A172 (cell line): ENCODE measurements around the gene CCDC179. TPM values are rescaled to one million over a fixed set of nuclear protein-coding genes. Genes with fewer than 3 reads are reported as not detected.

Experiments used
- DNase-seq: peaks from one replicate; pipeline ENCODE4 v3.0.0-alpha.2; 2015; ENCODE audit warnings: low spot score
- total RNA-seq: library from RNA; depleted of rRNA; stranded (reverse); fragments of >200 nt; shearing (Covaris generic); gene quantifications from 2 replicates; pipeline ENCODE4 v1.2.3, GENCODE V29; 2014; rRNA removed

CCDC179 gene
- not detected in 2 replicates for total RNA-seq

DNA sequence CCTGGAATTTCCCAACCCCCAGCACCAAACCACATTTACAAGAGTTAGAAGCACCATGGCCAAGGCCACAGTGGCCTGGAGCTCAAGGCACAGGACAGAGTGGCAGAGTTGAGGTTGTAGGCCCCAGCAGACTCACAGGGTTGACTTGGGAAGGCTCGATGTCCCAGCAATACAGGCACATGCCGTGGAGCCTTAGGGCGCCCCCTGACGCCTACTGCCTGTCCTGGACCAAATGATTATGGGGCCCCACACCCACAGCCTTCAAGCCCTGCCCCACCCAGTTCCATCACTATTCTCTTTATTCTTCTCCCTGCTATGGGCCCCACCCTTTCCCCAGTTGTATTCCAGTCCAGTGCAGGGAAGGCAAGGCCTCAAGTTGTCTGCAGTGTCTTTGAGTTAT, at the start of gene CCDC179:
Gene CCDC179 (minus strand): TSS at position 234 of the 400 bp plus-strand sequence. CDS start 53 bp downstream, at position 181.
- no peak for DNase-seq

DNA sequence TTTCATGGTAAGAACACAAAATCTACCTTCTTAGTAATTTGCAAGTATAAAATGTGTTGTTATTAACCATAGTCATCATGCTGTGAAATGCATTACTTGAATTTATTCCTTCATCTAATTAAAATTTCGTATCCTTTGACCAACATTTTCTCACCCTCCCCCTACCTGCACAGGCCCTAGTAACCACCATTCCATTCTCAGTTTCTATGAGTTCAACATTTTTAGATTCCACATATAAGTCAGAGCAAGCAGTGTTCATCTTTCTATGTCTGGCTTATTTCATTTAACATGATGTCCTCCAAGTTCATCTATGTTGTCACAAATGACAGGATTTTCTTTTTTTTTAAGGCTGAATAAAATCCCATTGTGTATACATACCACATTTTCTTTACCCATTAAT, 43.5 kb upstream of the CCDC179 start:
- DNase-seq: no peak

- DNase-seq: no peak
These were observed 41.3 kb upstream of the CCDC179 start for GRCh38 chr11:22901603-22902002.

DNA sequence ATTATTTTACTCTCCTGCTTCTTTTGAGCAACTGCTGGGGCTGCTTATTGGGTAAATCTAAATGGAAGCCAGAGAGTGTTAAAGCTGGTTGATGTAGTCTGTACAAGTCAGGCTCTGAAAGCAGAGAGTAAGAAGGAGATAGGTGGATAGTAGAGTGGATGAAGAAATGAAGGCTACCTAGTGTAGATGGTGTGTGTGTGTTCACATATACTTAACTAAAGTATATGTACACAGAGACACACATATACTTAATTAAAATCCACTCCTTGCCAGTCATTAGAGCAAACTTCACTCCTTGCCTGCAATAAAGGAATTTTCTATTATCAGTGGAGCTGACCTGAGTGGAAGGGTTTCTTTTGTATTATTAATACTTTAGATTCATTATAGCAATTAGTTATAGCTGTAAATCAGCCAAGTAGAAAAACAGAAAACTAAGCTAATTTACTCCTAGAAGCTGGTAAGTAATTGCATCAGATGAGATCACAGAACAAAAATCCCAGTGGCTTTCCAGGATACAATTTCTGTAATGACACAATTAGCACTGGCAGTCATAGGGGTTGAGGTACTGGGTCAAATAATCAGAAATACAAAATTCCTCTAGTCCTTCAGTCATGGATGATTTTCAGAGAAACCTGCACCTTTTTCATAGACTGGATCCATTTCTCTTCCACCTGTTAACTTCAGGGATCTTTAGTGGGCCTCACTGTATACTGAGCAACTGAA, 40.7 kb upstream of the CCDC179 start:
- DNase-seq: no peak

GRCh38 chr11:22898036-22898435, 37.8 kb upstream of the CCDC179 start:
- DNase-seq: no peak

- no peak for DNase-seq
These were observed 30.0 kb upstream of the CCDC179 start for GRCh38 chr11:22890227-22890626.

- DNase-seq: no peak
These were observed 23.9 kb upstream of the CCDC179 start for GRCh38 chr11:22884217-22884616.

DNA sequence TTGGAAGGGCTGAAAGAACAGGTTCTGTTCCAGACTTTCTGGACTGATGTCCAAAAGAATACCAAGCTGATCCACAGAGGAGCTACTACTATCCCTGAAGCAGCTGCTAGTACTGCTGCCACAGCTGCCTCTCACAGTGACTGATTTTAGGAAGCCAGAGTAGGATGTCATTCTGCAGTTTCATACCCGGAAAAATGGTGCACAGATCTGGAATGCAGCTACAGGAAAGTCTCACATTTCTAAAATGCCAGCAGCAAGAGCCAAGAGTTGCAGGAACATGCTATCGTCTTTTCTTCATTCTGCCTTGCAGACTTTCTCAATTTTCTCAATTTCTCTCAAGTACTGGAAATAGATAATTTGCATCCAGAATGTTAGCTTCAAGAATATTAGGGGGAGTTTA, 19.4 kb upstream of the CCDC179 start:
- DNase-seq: no peak

DNA sequence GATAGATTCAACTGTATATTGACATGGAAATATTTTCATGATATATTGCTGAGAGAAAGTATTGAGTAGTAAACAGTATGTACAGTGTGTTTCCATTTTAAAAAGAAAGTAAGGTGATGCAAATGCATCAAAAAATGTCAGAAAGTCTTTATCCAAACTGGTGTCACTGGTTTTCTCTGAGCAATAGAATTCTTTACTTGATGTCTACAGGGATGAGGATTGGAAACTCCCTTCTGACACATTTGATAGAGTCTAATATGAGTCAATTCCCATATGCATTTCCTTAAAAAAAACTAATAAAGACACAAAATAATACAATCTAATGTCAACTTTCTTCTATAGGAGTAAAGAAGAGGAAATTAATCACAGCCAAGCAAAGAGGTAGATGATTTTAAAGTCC, 18.3 kb upstream of the CCDC179 start:
- DNase-seq: no peak

- no peak for DNase-seq
These were observed 17.8 kb upstream of the CCDC179 start for GRCh38 chr11:22878039-22878438.

DNA sequence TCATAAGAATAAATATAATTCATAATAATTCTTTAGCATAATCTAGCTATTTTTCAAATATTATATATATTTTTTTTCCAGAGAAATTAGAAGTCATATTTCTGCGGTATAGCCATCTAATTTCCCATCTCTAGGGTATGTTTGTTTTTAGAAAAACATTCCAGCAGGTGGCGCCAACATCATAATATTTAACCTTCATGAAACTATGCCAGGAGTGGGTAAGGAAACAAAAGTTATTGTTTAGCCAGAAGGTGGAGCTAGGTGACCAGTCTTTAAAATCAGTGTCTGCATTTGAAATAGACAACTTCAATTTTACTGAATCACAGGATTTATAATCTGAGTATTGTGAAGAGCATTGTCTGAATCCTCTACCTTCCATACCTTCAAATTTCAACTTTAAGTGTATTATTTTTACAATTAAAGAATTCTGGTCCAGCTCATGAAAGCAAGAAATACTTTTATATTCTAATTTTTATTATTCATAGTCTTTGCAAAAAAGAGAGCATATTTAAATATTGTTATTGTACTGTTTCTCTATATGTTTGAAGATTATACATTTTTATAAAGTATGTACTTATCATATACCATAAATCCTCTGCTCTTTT, 15.7 kb upstream of the CCDC179 start:
- peak; percentile 88 for DNase-seq

DNA sequence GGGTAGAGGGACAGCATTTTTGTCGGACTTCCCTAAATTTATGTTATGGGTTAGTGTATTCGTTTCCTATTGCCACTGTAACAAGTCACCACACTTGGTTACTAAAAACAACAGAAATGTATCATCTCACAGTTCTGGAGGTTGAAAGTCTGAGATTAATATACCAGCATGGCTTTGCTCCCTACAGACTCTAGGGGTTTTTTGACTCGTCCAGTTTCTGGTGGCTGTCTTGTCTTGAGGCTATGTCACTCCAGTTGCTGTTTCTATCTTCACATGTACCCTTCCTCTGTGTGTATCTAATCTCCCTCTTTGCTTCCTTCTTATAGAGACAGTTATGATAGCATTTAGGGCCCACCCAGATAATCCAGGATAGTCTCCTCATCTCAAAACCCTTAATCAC, 9.1 kb upstream of the CCDC179 start:
- DNase-seq: no peak

DNA sequence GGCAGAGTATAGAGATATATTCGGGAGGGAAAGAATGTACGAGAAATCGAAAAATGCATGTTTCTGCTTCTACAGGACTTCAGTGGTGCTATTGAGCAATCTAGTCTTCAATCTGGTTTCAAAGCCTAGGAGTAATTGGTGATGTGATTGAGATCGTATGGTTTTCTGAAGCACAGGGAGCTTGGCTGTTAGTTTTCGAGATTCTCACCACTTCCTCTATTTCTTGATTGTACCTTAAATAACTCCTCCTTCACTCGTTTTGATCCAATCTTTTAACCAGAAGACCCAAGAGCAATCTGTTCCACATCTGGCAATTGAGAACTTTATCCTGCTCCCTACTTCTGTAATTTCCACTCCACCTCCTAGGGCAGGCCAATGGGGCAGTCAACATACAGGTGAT, 518 bp downstream of the CCDC179 start:
- no peak for DNase-seq

- no peak for DNase-seq
These were observed 8.8 kb downstream of the CCDC179 start for GRCh38 chr11:22851477-22851876.

- DNase-seq: no peak
These were observed 13.5 kb downstream of the CCDC179 start for GRCh38 chr11:22846726-22847125.

- DNase-seq: peak; percentile 54
These were observed 27.8 kb downstream of the CCDC179 start for GRCh38 chr11:22832315-22833015.

DNA sequence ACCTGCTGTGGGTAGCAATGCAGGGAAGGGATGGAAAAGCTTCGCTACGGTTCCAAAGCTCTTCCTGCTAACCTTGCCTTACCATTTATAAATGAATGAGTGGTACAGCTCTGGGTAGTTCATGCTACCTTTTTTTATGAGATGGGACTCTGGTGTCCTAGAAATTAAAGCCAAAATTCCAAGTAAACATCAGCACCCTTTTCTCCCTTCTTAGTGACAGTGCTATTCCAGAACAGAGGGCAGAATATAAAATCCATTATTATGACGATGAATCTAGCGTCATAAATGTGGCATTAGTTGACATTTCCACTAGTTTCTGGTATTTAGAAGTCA, 30.2 kb downstream of the CCDC179 start:
- DNase-seq: no peak

- peak; percentile 93 for DNase-seq
These were observed 30.8 kb downstream of the CCDC179 start, which contains the start of gene SVIP for GRCh38 chr11:22829231-22830081. SVIP (minus strand) TSS chr11:22829801; CDS start chr11:22829748, 53 bp downstream.

DNA sequence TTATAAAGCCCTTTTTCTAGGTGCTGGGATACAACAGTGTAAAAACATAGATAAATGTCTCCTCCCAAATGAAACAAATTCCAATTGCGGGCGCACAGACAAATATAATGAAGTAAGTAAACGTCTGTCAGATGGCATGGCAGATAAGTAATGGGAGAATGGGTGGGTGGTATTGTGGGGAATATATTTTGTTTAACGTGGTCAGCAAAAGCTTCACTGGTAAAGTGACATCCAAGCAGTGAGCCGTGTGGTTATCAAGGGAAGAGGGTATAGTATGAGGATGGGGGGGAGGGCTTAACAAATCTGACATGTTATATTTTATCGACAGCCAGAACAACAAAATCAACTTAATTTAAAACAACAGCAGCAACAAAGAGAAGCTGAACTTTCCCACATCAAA, 31.9 kb downstream of the CCDC179 start:
- no peak for DNase-seq

DNA sequence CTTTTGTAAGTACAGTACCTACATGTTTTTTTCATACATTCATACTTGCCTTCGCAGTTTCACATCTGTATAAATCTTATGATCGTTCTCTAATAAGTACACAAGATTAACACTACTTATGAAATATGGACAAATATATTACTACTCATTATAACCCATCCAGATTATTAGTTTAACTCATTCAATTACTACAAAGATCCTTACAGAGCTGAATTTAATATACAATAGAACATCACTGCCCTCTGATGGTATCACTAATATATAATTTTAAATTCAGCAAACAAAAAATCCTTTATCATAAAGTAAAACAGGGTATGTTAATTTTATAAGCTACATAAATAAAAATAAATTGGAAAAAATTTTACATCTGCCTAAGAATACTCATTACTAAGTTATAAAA, 38.1 kb downstream of the CCDC179 start:
- no peak for DNase-seq

GRCh38 chr11:22809893-22810292, 50.4 kb downstream of the CCDC179 start:
- no peak for DNase-seq

GRCh38 chr11:22808571-22809197, 51.6 kb downstream of the CCDC179 start:
- DNase-seq: no peak
